Aorta (tissue), 5 donors: ENCODE data around the gene C17orf67. TPM values are rescaled to one million over a fixed set of nuclear protein-coding genes. Genes with fewer than 3 reads are reported as not detected.
A peak's percentile ranks its signal among the peaks of the same experiment; 100 is the strongest.

Source experiments
- ATAC-seq: fragments of 200-7000 bp; cut with Tn5 transposase; one replicate; pipeline ENCODE4 v1.9.1; 2022; ENCODE audit warnings: moderate library complexity; ENCODE audit not compliant: low FRiP score
- DNase-seq, 2 donors: peaks; one replicate each; pipeline ENCODE4 v3.0.0-alpha.2; 2020
- H3K27ac ChIP-seq, 2 donors: one replicate each; pipeline ENCODE4 v1.5.1; 2013; ENCODE audit warnings: low read length in 2 of 2, mild to moderate bottlenecking in 2 of 2, moderate library complexity in 2 of 2, control low read depth in 1 of 2, inconsistent platforms in 1 of 2, low read depth in 1 of 2
- H3K27me3 ChIP-seq, 2 donors: one replicate each; pipeline ENCODE4 v1.6.1; 2013; ENCODE audit warnings: control low read depth in 1 of 2, low read length in 1 of 2, mild to moderate bottlenecking in 1 of 2, moderate library complexity in 1 of 2; ENCODE audit not compliant: insufficient read depth in 2 of 2, control insufficient read depth in 1 of 2
- H3K36me3 ChIP-seq, 2 donors: one replicate each; pipeline ENCODE4 v1.6.1; 2013; ENCODE audit warnings: control low read depth in 1 of 2, low read length in 1 of 2, mild to moderate bottlenecking in 1 of 2; ENCODE audit not compliant: insufficient read depth in 2 of 2, control insufficient read depth in 1 of 2
- H3K4me1 ChIP-seq, 2 donors: one replicate each; pipeline ENCODE4 v1.6.1; 2013; ENCODE audit warnings: low read length in 2 of 2, control low read depth in 1 of 2, mild to moderate bottlenecking in 1 of 2, moderate library complexity in 1 of 2; ENCODE audit not compliant: insufficient read depth in 2 of 2, control insufficient read depth in 1 of 2
- H3K4me3 ChIP-seq, 2 donors: one replicate each; pipeline ENCODE4 v1.5.1; 2013; ENCODE audit warnings: low read length in 2 of 2, control low read depth in 1 of 2, mild to moderate bottlenecking in 1 of 2
- H3K9me3 ChIP-seq: one replicate; pipeline ENCODE4 v1.6.1; 2013; ENCODE audit warnings: mild to moderate bottlenecking, low read length; ENCODE audit not compliant: control insufficient read depth
- WGBS, 2 donors: extraction: QIAGEN DNeasy Blood & Tissue Kit; methylation state at CpG; one replicate each; pipeline ENCODE4 v1.1.7; 2013; 5-methylcytosine and 5-hydroxymethylcytosine counted together
- intact Hi-C, 2 donors: fragments of 100-400 bp; cut with DNase I; formaldehyde crosslinking; loops; one replicate each; pipeline versions ENCODE4 v1.14.2 to v1.15.0; 2022
- long read RNA-seq, 2 donors: library from polyadenylated mRNA; unstranded; transcript quantifications; one replicate each; pipeline ENCODE4 v2.0.0, GENCODE V29; 2020 to 2021
- polyA plus RNA-seq, 2 donors: library from polyadenylated mRNA; stranded (reverse); fragments of 200-250 nt; gene quantifications; one replicate each; pipeline ENCODE4 v1.2.3, GENCODE V29; 2013
- total RNA-seq, 2 donors: library from RNA; stranded (reverse); fragmentation: NEBNext Ultra II Directional; extraction: Animal tissue kit (Norgen Biotek cat#: 25700); gene quantifications; one replicate each; pipeline ENCODE4 v1.2.1, GENCODE V29; 2021
- donor health status: healthy with polysubstance abuse.
- donor health status: Bipolar disorder and iron deficiency.
- donor health status: DM: no; HTN: no; CAD: no.
- donor health status: DM: no; HTN: no; CAD: no.
- donor health status: DM: yes; HTN: yes; CAD: no.

C17orf67 gene
- total RNA-seq = 1 to 10 TPM; 3.3 to 5.0 TPM
- polyA plus RNA-seq = 1 to 10 TPM; 1.3 to 3.8 TPM
- long read RNA-seq, donor 1, partial matches to known transcripts = 1 of 1 reads
- long read RNA-seq, donor 1, other reads (novel, unspliced or antisense) = 0 of 1 reads
- long read RNA-seq, donor 2, partial matches to known transcripts = 3 of 8 reads
- long read RNA-seq, donor 2, other reads (novel, unspliced or antisense) = 5 of 8 reads

- H3K4me1 ChIP-seq = no peaks in the 10 kb centered on the region
- 0 to 1% methylated on average over 55 to 66 of the region's 66 CpGs for WGBS, 2 donors
- H3K27ac ChIP-seq = peak within 1 kb of the TSS in 1 of 2 donors; percentile 1
- no peaks in the 10 kb centered on the region for H3K27me3 ChIP-seq
- ATAC-seq (peak; percentile 98), DNase-seq (peak; percentile 99 to 100)
- peak within 1 kb of the TSS; percentile 65 to 73 for H3K4me3 ChIP-seq
- intact Hi-C loops = loop anchor here (5.0 to 10.0 kb wide), 2 partner anchors 78 to 281 kb away; partner anchors contain the start of gene TRIM25 (in 2 of the 2)
- no peaks in the 10 kb centered on the region for H3K36me3 ChIP-seq
- no peaks in the 10 kb centered on the region for H3K9me3 ChIP-seq
Measured at GRCh38 chr17:56833809-56834379, at the start of gene C17orf67, which contains the start of gene DGKE. Gene C17orf67, minus strand, starts transcription at chr17:56833920. Its CDS starts 18,110 bp downstream, at chr17:56815810. Gene DGKE, plus strand, starts transcription at chr17:56834151. Its CDS starts 645 bp downstream, at chr17:56834796.

- Histone ChIP-seq H3K36me3 (no peaks in the 10 kb centered on the region), H3K9me3 (no peaks in the 10 kb centered on the region), H3K27ac (no peak overlapping the region), H3K4me1 (no peaks in the 10 kb centered on the region), H3K27me3 (no peaks in the 10 kb centered on the region), H3K4me3 (no peak overlapping the region)
- WGBS, 2 donors = 90 to 93% methylated on average over 3 of the region's 3 CpGs
- DNase-seq (no peak), ATAC-seq (no peak)
- intact Hi-C loops = no loop called here
Measured at GRCh38 chr17:56881685-56882295, 48.1 kb upstream of the C17orf67 start.

- H3K27ac ChIP-seq = no peak overlapping the region
- DNase-seq (no peak), ATAC-seq (no peak)
- H3K4me3 ChIP-seq = no peak overlapping the region
- 65 to 75% methylated on average over 8 of the region's 8 CpGs for WGBS, 2 donors
- H3K4me1 ChIP-seq = no peaks in the 10 kb centered on the region
- no peaks in the 10 kb centered on the region for H3K36me3 ChIP-seq
- no peaks in the 10 kb centered on the region for H3K27me3 ChIP-seq
- intact Hi-C loops = no loop called here
- no peaks in the 10 kb centered on the region for H3K9me3 ChIP-seq
Measured at GRCh38 chr17:56880571-56880970, 46.9 kb upstream of the C17orf67 start.

- DNase-seq (no peak), ATAC-seq (no peak)
- Histone ChIP-seq H3K4me3 (no peak overlapping the region), H3K36me3 (no peaks in the 10 kb centered on the region), H3K27ac (no peak overlapping the region), H3K4me1 (no peaks in the 10 kb centered on the region), H3K27me3 (no peaks in the 10 kb centered on the region), H3K9me3 (no peaks in the 10 kb centered on the region)
- 48 to 57% methylated on average over 3 of the region's 3 CpGs for WGBS, 2 donors
- intact Hi-C loops = no loop called here
Measured at GRCh38 chr17:56880133-56880532, 46.4 kb upstream of the C17orf67 start.

GRCh38 chr17:56879280-56879679 is 45.6 kb upstream of the C17orf67 start:
- ATAC-seq (no peak), DNase-seq (no peak)
- Histone ChIP-seq H3K9me3 (no peaks in the 10 kb centered on the region), H3K27me3 (no peaks in the 10 kb centered on the region), H3K4me1 (no peaks in the 10 kb centered on the region), H3K27ac (no peak overlapping the region), H3K36me3 (no peaks in the 10 kb centered on the region), H3K4me3 (no peak overlapping the region)
- 91 to 92% methylated on average over 7 of the region's 7 CpGs for WGBS, 2 donors
- intact Hi-C loops = no loop called here

- no peaks in the 10 kb centered on the region for H3K9me3 ChIP-seq
- no peaks in the 10 kb centered on the region for H3K36me3 ChIP-seq
- intact Hi-C loops = no loop called here
- ATAC-seq (no peak), DNase-seq (no peak)
- H3K4me1 ChIP-seq = no peaks in the 10 kb centered on the region
- no peak overlapping the region for H3K4me3 ChIP-seq
- no peaks in the 10 kb centered on the region for H3K27me3 ChIP-seq
- no peak overlapping the region for H3K27ac ChIP-seq
- WGBS, 2 donors = 90 to 91% methylated on average over 7 of the region's 7 CpGs
Measured at GRCh38 chr17:56876766-56877179, 43.1 kb upstream of the C17orf67 start.

GRCh38 chr17:56870081-56870651 is 36.4 kb upstream of the C17orf67 start:
- Histone ChIP-seq H3K4me3 (no peak overlapping the region), H3K27ac (no peak overlapping the region), H3K4me1 (no peaks in the 10 kb centered on the region), H3K27me3 (no peaks in the 10 kb centered on the region), H3K36me3 (no peaks in the 10 kb centered on the region), H3K9me3 (no peaks in the 10 kb centered on the region)
- DNase-seq (no peak), ATAC-seq (no peak)
- intact Hi-C loops = no loop called here
- WGBS, 2 donors = 70 to 85% methylated on average over 4 of the region's 4 CpGs

GRCh38 chr17:56868716-56869115 is 35.0 kb upstream of the C17orf67 start:
- no peaks in the 10 kb centered on the region for H3K9me3 ChIP-seq
- H3K4me1 ChIP-seq = no peaks in the 10 kb centered on the region
- no peak overlapping the region for H3K27ac ChIP-seq
- ATAC-seq (no peak), DNase-seq (no peak)
- H3K27me3 ChIP-seq = no peaks in the 10 kb centered on the region
- no peaks in the 10 kb centered on the region for H3K36me3 ChIP-seq
- intact Hi-C loops = no loop called here
- 89 to 91% methylated on average over 3 of the region's 3 CpGs for WGBS, 2 donors
- H3K4me3 ChIP-seq = no peak overlapping the region
